Heart right ventricle (tissue), 16 donors: ENCODE measurements around the gene CEP68. TPM values are rescaled to one million over a fixed set of nuclear protein-coding genes. Genes with fewer than 3 reads are reported as not detected.

Experiments used
- ATAC-seq, 8 donors: fragments of 200-7000 bp; cut with Tn5 transposase; one replicate each; pipeline ENCODE4 v1.9.1; 2020; ENCODE audit warnings: mild to moderate bottlenecking in 8 of 8, moderate library complexity in 8 of 8, moderate number of reproducible peaks in 1 of 8
- DNase-seq, 2 donors: peaks; one replicate each; pipeline ENCODE4 v3.0.0-alpha.2; 2020
- H3K27ac ChIP-seq, 10 donors: fragments of 200-600 bp; sonication (generic) in 2 of 10; one replicate each; pipeline versions ENCODE4 v1.5.0 to v1.8.0; 2020 to 2022; ENCODE audit warnings: mild to moderate bottlenecking in 3 of 10
- H3K27me3 ChIP-seq, 7 donors: fragments of 200-600 bp; one replicate each; pipeline ENCODE4 v1.8.0; 2021 to 2022; ENCODE audit warnings: mild to moderate bottlenecking in 2 of 7
- H3K36me3 ChIP-seq, 9 donors: fragments of 200-600 bp; sonication (generic) in 1 of 9; one replicate each; pipeline versions ENCODE4 v1.5.0 to v1.8.0; 2020 to 2022; ENCODE audit warnings: mild to moderate bottlenecking in 2 of 9
- H3K4me1 ChIP-seq, 9 donors: fragments of 200-600 bp; sonication (generic) in 1 of 9; one replicate each; pipeline versions ENCODE4 v1.5.0 to v1.8.0; 2020 to 2022; ENCODE audit warnings: mild to moderate bottlenecking in 4 of 9
- H3K4me3 ChIP-seq, 10 donors: fragments of 200-600 bp; sonication (generic) in 2 of 10; one replicate each; pipeline versions ENCODE4 v1.5.0 to v1.8.0; 2020 to 2022; ENCODE audit warnings: mild to moderate bottlenecking in 7 of 10, moderate library complexity in 2 of 10
- H3K9me3 ChIP-seq, 11 donors: fragments of 200-600 bp in 10 of 11; sonication (generic) in 2 of 11; one replicate each; pipeline versions ENCODE4 v1.5.0 to v1.8.0; 2013 to 2022; ENCODE audit warnings: mild to moderate bottlenecking in 2 of 11, control low read depth in 1 of 11, moderate library complexity in 1 of 11
- WGBS, 2 donors: extraction: QIAGEN DNeasy Blood & Tissue Kit; methylation state at CpG; one replicate each; pipeline ENCODE4 v1.1.7; 2013; ENCODE audit warnings: inconsistent platforms in 1 of 2; 5-methylcytosine and 5-hydroxymethylcytosine counted together
- intact Hi-C, 10 donors: fragments of 100-400 bp; cut with DNase I; formaldehyde crosslinking; loops; one replicate each; pipeline versions ENCODE4 v1.11.1 to v1.14.2; 2022
- polyA plus RNA-seq, 2 donors: library from polyadenylated mRNA; stranded (reverse); fragments of 200-250 nt; gene quantifications; one replicate each; pipeline ENCODE4 v1.2.3, GENCODE V29; 2013
- total RNA-seq, 10 donors: library from RNA; stranded (reverse); fragmentation: NEBNext Ultra II Directional in 3 of 10; extraction: Animal tissue kit (Norgen Biotek cat#: 25700) in 3 of 10; gene quantifications; one replicate each; pipeline versions ENCODE4 v1.2.1 to v1.2.4, GENCODE V29; 2021 to 2023
- TF ChIP-seq, protein P1 (sequence below), 9 donors: fragments of 200-600 bp; sonication (generic) in 2 of 9; IDR thresholded peaks; one replicate each; pipeline versions ENCODE4 v1.5.0 to v1.8.0; 2021 to 2022; ENCODE audit warnings: antibody characterized with exemption in 9 of 9, mild to moderate bottlenecking in 5 of 9, moderate library complexity in 1 of 9
- donor health status: Arrhythmogenic right ventricular cardiomyopathy.
- donor health status: ischemic (EF 13 %, LVEDD 7.1; RV severe dilation, severe dysfunction).
- donor health status: healthy with polysubstance abuse.
- donor health status: DM: no; HTN: yes; CAD: no.
- donor health status: DM: no; HTN: no; CAD: no.
- donor health status: ischemic (EF 25% LVEDD 6.9; RV normal size, moderate dysfunction).
- donor health status: ischemic (EF 25% LVEDD 5.7; RV mildly dilated, moderate dysfunction).
- donor health status: healthy.
- donor health status: DM: yes; HTN: yes; CAD: no.
- donor health status: Ischemic cardiomyopathy.
- donor health status: ischemic (EF 35%, LVEDD 5.7; RV mildly dilated, moderate dysfunction).
- donor health status: nonischemic (EF 11% LVEDD 7.7; RV severe dilation, severe dysfunction).
- donor health status: DM: yes; HTN: yes; CAD: no.
- donor health status: PGD.
- donor health status: ischemic (EF 29% LVEDD 5.4; RV normal size, mild dysfunction).
- donor health status: nonischemic (EF 23%, LVEDD 6.1; RV moderate dilation, normal function).

CEP68 gene
- total and polyA plus RNA-seq, 12 donors, result 4.3 to 28.4 (median 19.9) TPM

- ATAC-seq, result no peak
- Histone ChIP-seq H3K36me3 (no peaks in the 10 kb centered on the region), H3K4me3 (no peak overlapping the region), H3K27ac (no peak overlapping the region), H3K4me1 (peaks cover 0 to 19% (median 6%) of the 10 kb centered on the region in 9 donors), H3K9me3 (no peaks in the 10 kb centered on the region), H3K27me3 (no peaks in the 10 kb centered on the region)
- TF ChIP-seq, protein P1, sequence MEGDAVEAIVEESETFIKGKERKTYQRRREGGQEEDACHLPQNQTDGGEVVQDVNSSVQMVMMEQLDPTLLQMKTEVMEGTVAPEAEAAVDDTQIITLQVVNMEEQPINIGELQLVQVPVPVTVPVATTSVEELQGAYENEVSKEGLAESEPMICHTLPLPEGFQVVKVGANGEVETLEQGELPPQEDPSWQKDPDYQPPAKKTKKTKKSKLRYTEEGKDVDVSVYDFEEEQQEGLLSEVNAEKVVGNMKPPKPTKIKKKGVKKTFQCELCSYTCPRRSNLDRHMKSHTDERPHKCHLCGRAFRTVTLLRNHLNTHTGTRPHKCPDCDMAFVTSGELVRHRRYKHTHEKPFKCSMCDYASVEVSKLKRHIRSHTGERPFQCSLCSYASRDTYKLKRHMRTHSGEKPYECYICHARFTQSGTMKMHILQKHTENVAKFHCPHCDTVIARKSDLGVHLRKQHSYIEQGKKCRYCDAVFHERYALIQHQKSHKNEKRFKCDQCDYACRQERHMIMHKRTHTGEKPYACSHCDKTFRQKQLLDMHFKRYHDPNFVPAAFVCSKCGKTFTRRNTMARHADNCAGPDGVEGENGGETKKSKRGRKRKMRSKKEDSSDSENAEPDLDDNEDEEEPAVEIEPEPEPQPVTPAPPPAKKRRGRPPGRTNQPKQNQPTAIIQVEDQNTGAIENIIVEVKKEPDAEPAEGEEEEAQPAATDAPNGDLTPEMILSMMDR (IDR thresholded peaks at IDR 0.05), result no peak
- 85 to 93% methylated on average over 3 of the region's 3 CpGs for WGBS, 2 donors
- DNase-seq, result no peak
- intact Hi-C loops, result loop anchor here in 1 of 10 donors (5.0 kb wide), 1 partner anchor 50 kb away; the partner anchor contains the start of gene SLC1A4
Measured at GRCh38 chr2:65037178-65037577, 19.0 kb upstream of the CEP68 start.

DNA sequence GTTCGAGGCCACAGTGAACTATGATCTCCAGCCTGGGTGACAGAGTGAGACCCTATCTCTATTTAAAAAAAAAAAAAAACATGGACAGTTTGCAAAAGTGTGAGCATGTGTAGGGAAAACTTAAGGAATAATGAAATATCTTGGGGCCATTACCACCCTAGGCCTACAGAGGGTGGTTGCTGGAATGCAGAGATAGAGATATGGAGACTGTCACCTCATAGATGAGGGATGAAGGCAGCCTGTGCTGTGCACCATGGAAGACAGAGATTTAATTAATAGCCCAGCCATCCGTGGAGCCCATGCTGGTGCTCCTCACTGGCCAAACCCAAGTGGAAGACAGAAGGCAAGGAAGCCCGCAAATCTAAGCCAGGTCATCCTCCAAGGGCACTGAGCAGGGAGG lies 16.6 kb upstream of the CEP68 start:
- H3K27me3 ChIP-seq, result no peaks in the 10 kb centered on the region
- peaks cover 0 to 5% (median 0%) of the 10 kb centered on the region in 9 donors for H3K36me3 ChIP-seq
- WGBS, 2 donors, result 87 to 94% methylated on average over 3 of the region's 3 CpGs
- no peak overlapping the region for H3K4me3 ChIP-seq
- intact Hi-C loops, result loop anchor here in 8 of 10 donors (1.0 to 5.0 kb wide), 5 partner anchors 51 to 123 kb away; partner anchors contain the start of gene SLC1A4 (in 4 of the 8)
- ATAC-seq (no peak), DNase-seq (no peak)
- TF ChIP-seq, protein P1 (IDR thresholded peaks at IDR 0.05), result no peak
- peaks cover 0 to 30% (median 15%) of the 10 kb centered on the region in 9 donors for H3K4me1 ChIP-seq
- no peak overlapping the region for H3K27ac ChIP-seq
- peaks cover 0 to 15% (median 0%) of the 10 kb centered on the region in 11 donors for H3K9me3 ChIP-seq

DNA sequence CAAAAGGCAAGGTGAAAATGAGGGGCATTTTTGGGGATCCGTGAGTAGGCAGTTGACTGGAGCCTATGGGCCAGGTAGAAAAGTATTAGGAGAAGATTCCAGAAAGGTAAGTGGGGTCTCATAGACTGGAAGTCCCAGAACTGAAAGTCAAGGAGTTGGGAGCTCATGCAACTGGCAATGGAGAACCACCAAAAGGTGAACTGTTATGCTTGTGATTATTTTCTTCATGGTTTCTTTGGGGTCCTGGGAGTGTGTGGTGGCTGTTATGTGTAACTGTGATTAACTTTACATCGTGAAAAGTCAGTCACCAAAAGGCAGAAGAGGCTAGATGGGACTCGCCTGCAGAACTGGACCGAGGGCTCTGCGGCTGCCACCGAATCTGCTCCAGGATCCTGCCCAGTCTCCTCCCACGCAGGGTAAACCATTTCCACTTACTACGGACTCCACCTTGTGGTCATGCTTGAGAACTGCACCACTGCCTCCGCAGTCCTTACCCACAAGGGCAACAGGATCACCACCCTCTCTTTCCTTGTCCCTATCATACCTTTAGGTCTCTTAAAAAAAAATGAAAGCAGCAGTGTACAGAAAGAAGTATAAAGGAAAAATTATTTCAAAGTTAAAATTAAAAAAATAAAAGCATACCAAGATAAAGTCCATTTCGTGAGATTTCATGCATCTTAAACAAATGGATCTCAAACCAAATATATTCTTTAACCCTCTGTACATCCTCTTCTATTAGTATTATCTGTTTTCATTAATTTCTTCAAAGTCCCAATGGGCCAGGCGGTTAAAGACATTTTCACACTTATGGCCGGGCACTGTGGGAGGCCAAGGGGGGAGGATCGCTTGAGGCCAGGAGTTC lies 15.6 kb upstream of the CEP68 start:
- peak overlapping the region in 4 of 10 donors; percentile 11 to 28 (median 18) for H3K4me3 ChIP-seq

GRCh38 chr2:65043001-65043400 lies 13.2 kb upstream of the CEP68 start:
- WGBS, 2 donors, result 50 to 64% methylated on average over 2 of the region's 2 CpGs
- ATAC-seq, result peak in 4 of 8 donors; percentile 22 to 52 (median 36)
- peaks cover 0 to 34% (median 15%) of the 10 kb centered on the region in 9 donors for H3K4me1 ChIP-seq
- no peak for DNase-seq
- peaks cover 0 to 19% (median 0%) of the 10 kb centered on the region in 11 donors for H3K9me3 ChIP-seq
- TF ChIP-seq, protein P1 (IDR thresholded peaks at IDR 0.05), result no peak
- H3K4me3 ChIP-seq, result no peak overlapping the region
- intact Hi-C loops, result loop anchor here in 3 of 10 donors (5.0 kb wide), 2 partner anchors 56 to 126 kb away; partner anchors contain the start of gene SLC1A4 (in 2 of the 3)
- peak overlapping the region in 7 of 10 donors; percentile 39 to 79 (median 61) for H3K27ac ChIP-seq
- H3K27me3 ChIP-seq, result no peaks in the 10 kb centered on the region
- H3K36me3 ChIP-seq, result peaks cover 0 to 5% (median 0%) of the 10 kb centered on the region in 9 donors

More for the DNA sequence above, 15.6 kb upstream of the CEP68 start:
- 29 to 34% methylated on average over 13 of the region's 13 CpGs for WGBS, 2 donors
- intact Hi-C loops, result loop anchor here in 9 of 10 donors (1.0 to 5.0 kb wide), 5 partner anchors 52 to 124 kb away; partner anchors contain the start of gene SLC1A4 (in 3 of the 9)
- DNase-seq (peak; percentile 79 to 90), ATAC-seq (peak; percentile 94 to 97 (median 95))
- H3K36me3 ChIP-seq, result peaks cover 0 to 5% (median 0%) of the 10 kb centered on the region in 9 donors
- peaks cover 0 to 19% (median 0%) of the 10 kb centered on the region in 11 donors for H3K9me3 ChIP-seq
- H3K27ac ChIP-seq, result no peak overlapping the region
- TF ChIP-seq, protein P1 (IDR thresholded peaks at IDR 0.05), result peak; percentile 84 to 99 (median 96)
- H3K4me1 ChIP-seq, result peaks cover 0 to 26% (median 15%) of the 10 kb centered on the region in 9 donors
- H3K27me3 ChIP-seq, result no peaks in the 10 kb centered on the region
